ENCODE data around the gene KREMEN2. TPM values are rescaled to one million over a fixed set of nuclear protein-coding genes. Genes with fewer than 3 reads are reported as not detected.
A peak's percentile ranks its signal among the peaks of the same experiment; 100 is the strongest.

Gene KREMEN2
- total and polyA plus RNA-seq, 2 of the 13 experiments (the other 11 are each of a cell fraction or from before 2014, with no cell fraction given): 0.48 to 1.2 TPM

GRCh38 chr16:2927010-2927646 lies 36.9 kb upstream of the KREMEN2 start (continued):
- TF ChIP-seq, protein P1, sequence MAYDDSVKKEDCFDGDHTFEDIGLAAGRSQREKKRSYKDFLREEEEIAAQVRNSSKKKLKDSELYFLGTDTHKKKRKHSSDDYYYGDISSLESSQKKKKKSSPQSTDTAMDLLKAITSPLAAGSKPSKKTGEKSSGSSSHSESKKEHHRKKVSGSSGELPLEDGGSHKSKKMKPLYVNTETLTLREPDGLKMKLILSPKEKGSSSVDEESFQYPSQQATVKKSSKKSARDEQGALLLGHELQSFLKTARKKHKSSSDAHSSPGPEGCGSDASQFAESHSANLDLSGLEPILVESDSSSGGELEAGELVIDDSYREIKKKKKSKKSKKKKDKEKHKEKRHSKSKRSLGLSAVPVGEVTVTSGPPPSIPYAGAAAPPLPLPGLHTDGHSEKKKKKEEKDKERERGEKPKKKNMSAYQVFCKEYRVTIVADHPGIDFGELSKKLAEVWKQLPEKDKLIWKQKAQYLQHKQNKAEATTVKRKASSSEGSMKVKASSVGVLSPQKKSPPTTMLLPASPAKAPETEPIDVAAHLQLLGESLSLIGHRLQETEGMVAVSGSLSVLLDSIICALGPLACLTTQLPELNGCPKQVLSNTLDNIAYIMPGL (CRISPR knock-in tag; IDR thresholded peaks at IDR 0.05; ENCODE audit: borderline replicate concordance in 1 of 2, low read depth in 1 of 2): 0 out of 4 replicates have a peak, but pooled peaks of 1 of the 2 experiments have one; percentile 52
- TF ChIP-seq SNAI1 (CRISPR knock-in tag; IDR thresholded peaks at IDR 0.05; ENCODE audit: borderline replicate concordance) (no peak), NR1H2 (CRISPR knock-in tag; IDR thresholded peaks at IDR 0.05; ENCODE audit: borderline replicate concordance, low read depth) (no peak), ZNF407 (CRISPR knock-in tag; IDR thresholded peaks at IDR 0.05; ENCODE audit: not compliant biosample characterization) (no peak), KLF16 (CRISPR knock-in tag; IDR thresholded peaks at IDR 0.05) (no peak), FOXA1 (IDR thresholded peaks at IDR 0.05) (no peak), FOXA1 (CRISPR knock-in tag; IDR thresholded peaks at IDR 0.05) (no peak), PLRG1 (conservative IDR thresholded peaks at IDR 0.05) (no peak), FOXA3 (CRISPR knock-in tag; IDR thresholded peaks at IDR 0.05) (peak; percentile 42; the same call in 1 of the 2 replicates), FOXP1 (IDR thresholded peaks at IDR 0.05) (no peak), FOXP1 (CRISPR knock-in tag; IDR thresholded peaks at IDR 0.05) (no peak), HNF4A (CRISPR knock-in tag; IDR thresholded peaks at IDR 0.05) (no peak), PCBP1 (IDR thresholded peaks at IDR 0.05; ENCODE audit: borderline replicate concordance, low read depth, low read length) (no peak), U2AF2 (IDR thresholded peaks at IDR 0.05; ENCODE audit: low read depth, low read length) (no peak), EZH2 (conservative IDR thresholded peaks at IDR 0.05; ENCODE audit: low read depth, low read length) (no peak), CENPBD1 (CRISPR knock-in tag; IDR thresholded peaks at IDR 0.05; ENCODE audit: borderline replicate concordance, low read depth) (no peak), ZNF615 (CRISPR knock-in tag; IDR thresholded peaks at IDR 0.05; ENCODE audit: borderline replicate concordance) (no peak)
- TF ChIP-seq, protein P2, sequence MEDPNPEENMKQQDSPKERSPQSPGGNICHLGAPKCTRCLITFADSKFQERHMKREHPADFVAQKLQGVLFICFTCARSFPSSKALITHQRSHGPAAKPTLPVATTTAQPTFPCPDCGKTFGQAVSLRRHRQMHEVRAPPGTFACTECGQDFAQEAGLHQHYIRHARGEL (CRISPR knock-in tag; IDR thresholded peaks at IDR 0.05): no peak

Data from HepG2 (cell line).